Left lung (tissue), 10 donors: Measurements from ENCODE around the gene NLRC5. TPM values are rescaled to one million over a fixed set of nuclear protein-coding genes. Genes with fewer than 3 reads are reported as not detected.

Source experiments
- ATAC-seq: fragments of 200-7000 bp; cut with Tn5 transposase; one replicate; pipeline ENCODE4 v1.9.1; 2020; ENCODE audit warnings: moderate library complexity
- DNase-seq, 4 donors: peaks; one replicate each; pipeline ENCODE4 v3.0.0-alpha.2; 2013 to 2020
- H3K27ac ChIP-seq, 2 donors: fragments of 200-600 bp; sonication (generic) in 1 of 2; one replicate each; pipeline versions ENCODE4 v1.5.0 to v1.8.0; 2020 to 2021
- H3K27me3 ChIP-seq, 2 donors: fragments of 200-600 bp; sonication (generic) in 1 of 2; one replicate each; pipeline versions ENCODE4 v1.5.0 to v1.8.0; 2020 to 2021
- H3K36me3 ChIP-seq, 2 donors: fragments of 200-600 bp; sonication (generic) in 1 of 2; one replicate each; pipeline versions ENCODE4 v1.5.0 to v1.8.0; 2020 to 2021
- H3K4me1 ChIP-seq, 2 donors: fragments of 200-600 bp; one replicate each; pipeline ENCODE4 v1.8.0; 2021
- H3K4me3 ChIP-seq, 2 donors: fragments of 200-600 bp; sonication (generic) in 1 of 2; one replicate each; pipeline versions ENCODE4 v1.5.0 to v1.8.0; 2020 to 2021; ENCODE audit warnings: mild to moderate bottlenecking in 1 of 2
- H3K9me3 ChIP-seq, 2 donors: fragments of 200-600 bp; sonication (generic) in 1 of 2; one replicate each; pipeline versions ENCODE4 v1.5.0 to v1.8.0; 2020 to 2021
- CTCF ChIP-seq, 2 donors: fragments of 200-600 bp; sonication (generic) in 1 of 2; IDR thresholded peaks; one replicate each; pipeline versions ENCODE4 v1.5.0 to v1.8.0; 2021; ENCODE audit warnings: antibody characterized with exemption in 2 of 2
- intact Hi-C, 2 donors: fragments of 100-400 bp; cut with DNase I; formaldehyde crosslinking; loops; one replicate each; pipeline versions ENCODE4 v1.11.2 to v1.14.2; 2022
- polyA plus RNA-seq, 6 donors: library from polyadenylated mRNA; unstranded; fragments of 120-200 nt; gene quantifications; one replicate each; pipeline ENCODE4 v1.2.1, GENCODE V29; 2013; ENCODE audit not compliant: insufficient read length in 6 of 6
- total RNA-seq, 2 donors: library from RNA; stranded (reverse); fragmentation: NEBNext Ultra II Directional; extraction: Animal tissue kit (Norgen Biotek cat#: 25700); gene quantifications; one replicate each; pipeline ENCODE4 v1.2.1, GENCODE V29; 2021
- donor health status: DM: no; HTN: yes; CAD: no.
- donor health status: DM: no; HTN: no; CAD: no.

The NLRC5 gene
- total and polyA plus RNA-seq, 8 donors: 9.8 to 93.3 (median 12.9) TPM

GRCh38 chr16:57054771-57055170 lies 65.4 kb downstream of the NLRC5 start:
- Histone ChIP-seq H3K4me1 (no peaks in the 10 kb centered on the region), H3K4me3 (no peak overlapping the region), H3K27ac (no peak overlapping the region), H3K27me3 (no peaks in the 10 kb centered on the region), H3K36me3 (peaks cover 0 to 100% of the 10 kb centered on the region in 2 donors), H3K9me3 (no peaks in the 10 kb centered on the region)
- DNase-seq: no peak
- no peak for TF ChIP-seq CTCF (IDR thresholded peaks at IDR 0.05)
- intact Hi-C loops: no loop called here
- no peak for ATAC-seq

GRCh38 chr16:57055671-57056070 lies 66.3 kb downstream of the NLRC5 start:
- Histone ChIP-seq H3K4me3 (no peak overlapping the region), H3K27me3 (no peaks in the 10 kb centered on the region), H3K27ac (no peak overlapping the region), H3K9me3 (no peaks in the 10 kb centered on the region), H3K36me3 (peaks cover 0 to 95% of the 10 kb centered on the region in 2 donors), H3K4me1 (peaks cover 0 to 3% of the 10 kb centered on the region in 2 donors)
- intact Hi-C loops: no loop called here
- DNase-seq: no peak
- no peak for ATAC-seq
- no peak for TF ChIP-seq CTCF (IDR thresholded peaks at IDR 0.05)

DNA sequence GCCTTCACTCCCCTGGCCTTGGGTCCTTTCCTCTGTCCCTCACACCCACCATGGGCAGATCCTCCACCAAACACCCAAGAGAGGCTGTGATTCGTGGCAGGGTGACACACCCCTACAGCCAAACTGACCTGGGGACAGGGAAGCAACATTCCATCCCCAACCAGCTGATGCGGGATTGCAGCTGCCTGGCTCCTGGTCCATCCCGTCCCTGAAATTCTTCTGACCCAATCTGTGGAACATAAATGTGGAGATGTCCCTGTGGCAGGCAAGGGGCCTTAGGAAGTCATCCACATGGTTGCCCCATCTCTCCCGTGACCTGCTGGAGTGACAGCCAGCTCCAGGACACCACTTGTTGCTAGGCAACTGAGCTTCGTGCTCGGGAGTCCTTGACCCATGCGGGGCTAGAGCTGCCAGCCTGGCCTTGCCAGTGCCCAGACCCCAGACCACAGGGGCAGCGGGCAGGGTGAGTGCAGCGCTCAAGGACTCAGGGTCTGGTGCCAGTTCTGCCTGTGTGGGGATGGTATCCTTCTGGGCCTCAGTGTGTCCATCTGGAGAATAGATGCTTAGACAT lies 69.0 kb downstream of the NLRC5 start:
- Histone ChIP-seq H3K4me3 (no peak overlapping the region), H3K36me3 (peaks cover 0 to 76% of the 10 kb centered on the region in 2 donors), H3K9me3 (no peaks in the 10 kb centered on the region), H3K4me1 (peaks cover 9 to 21% of the 10 kb centered on the region in 2 donors), H3K27me3 (no peaks in the 10 kb centered on the region), H3K27ac (no peak overlapping the region)
- DNase-seq (no peak), ATAC-seq (no peak)
- TF ChIP-seq CTCF (IDR thresholded peaks at IDR 0.05): no peak
- intact Hi-C loops: no loop called here

DNA sequence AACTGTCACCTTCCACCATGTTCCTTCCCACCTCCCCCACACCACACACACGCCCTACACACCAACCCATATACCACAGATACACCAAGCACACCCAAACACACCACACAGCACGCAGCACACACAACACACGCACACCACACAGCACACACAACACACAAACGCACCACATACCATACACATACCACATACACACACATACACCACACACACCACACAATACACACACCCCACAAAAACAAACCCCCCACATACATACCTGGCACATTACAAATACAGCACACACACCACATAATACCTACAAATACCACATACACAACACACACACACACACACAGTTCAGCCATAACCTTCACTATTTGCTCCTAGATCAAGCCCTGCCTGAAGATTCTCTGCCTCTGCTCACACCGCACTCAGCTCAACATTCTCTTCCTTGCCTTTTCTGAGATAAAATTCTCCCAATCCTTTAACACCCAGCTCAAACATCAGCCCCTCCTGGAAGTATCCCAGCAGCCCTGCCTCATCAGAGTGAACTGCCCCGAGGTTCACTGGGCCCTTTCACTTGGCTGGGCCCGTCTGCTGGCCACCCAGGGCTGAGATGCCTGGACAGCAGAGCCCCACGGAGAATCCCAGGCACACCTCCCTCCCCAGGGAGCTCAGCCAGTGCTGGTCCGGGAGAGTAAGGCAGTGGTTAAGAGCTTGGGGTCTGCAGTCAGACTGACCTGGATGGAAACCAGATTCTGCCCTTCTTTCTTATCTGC lies 71.1 kb downstream of the NLRC5 start:
- ATAC-seq (peak; percentile 11), DNase-seq (no peak)
- peak overlapping the region; percentile 29 to 62 for H3K27ac ChIP-seq
- intact Hi-C loops: no loop called here
- H3K27me3 ChIP-seq: no peaks in the 10 kb centered on the region
- no peak for TF ChIP-seq CTCF (IDR thresholded peaks at IDR 0.05)
- no peaks in the 10 kb centered on the region for H3K9me3 ChIP-seq
- no peak overlapping the region for H3K4me3 ChIP-seq
- peaks cover 0 to 62% of the 10 kb centered on the region in 2 donors for H3K36me3 ChIP-seq
- H3K4me1 ChIP-seq: peaks cover 9 to 21% of the 10 kb centered on the region in 2 donors

- intact Hi-C loops: no loop called here
- peaks cover 0 to 62% of the 10 kb centered on the region in 2 donors for H3K36me3 ChIP-seq
- TF ChIP-seq CTCF (IDR thresholded peaks at IDR 0.05): no peak
- H3K9me3 ChIP-seq: no peaks in the 10 kb centered on the region
- peak overlapping the region; percentile 29 to 62 for H3K27ac ChIP-seq
- peak in 3 of 4 donors; percentile 35 to 88 (median 83) for DNase-seq
- no peak overlapping the region for H3K4me3 ChIP-seq
- H3K27me3 ChIP-seq: no peaks in the 10 kb centered on the region
- peak; percentile 88 for ATAC-seq
- H3K4me1 ChIP-seq: peaks cover 9 to 21% of the 10 kb centered on the region in 2 donors
Measured at GRCh38 chr16:57061084-57061905, 71.9 kb downstream of the NLRC5 start.
